Mesenchymal stem cell (in vitro differentiated cells and primary cell): Measurements from ENCODE around the gene SP3.

ENCODE experiments used
- DNase-seq: peaks from one replicate; pipeline ENCODE4 v3.0.0-alpha.2; 2013
- H2AFZ ChIP-seq: one replicate; pipeline ENCODE4 v1.6.1; 2013; ENCODE audit warnings: low read depth, mild to moderate bottlenecking, control low read depth, inconsistent platforms, low read length, moderate library complexity
- H2AK5ac ChIP-seq: 2 replicates; pipeline ENCODE4 v1.6.1; 2013; ENCODE audit warnings: low read length, moderate library complexity, mild to moderate bottlenecking, inconsistent platforms; ENCODE audit not compliant: severe bottlenecking
- H2BK120ac ChIP-seq: one replicate; pipeline ENCODE4 v1.6.1; 2013; ENCODE audit warnings: low read depth, mild to moderate bottlenecking, inconsistent platforms, low read length, moderate library complexity
- H2BK12ac ChIP-seq, 2 experiments: one replicate each; pipeline ENCODE4 v1.6.1; 2013; ENCODE audit warnings: inconsistent platforms in 2 of 2, low read length in 2 of 2, mild to moderate bottlenecking in 2 of 2, moderate library complexity in 2 of 2, control low read depth in 1 of 2
- H2BK15ac ChIP-seq: one replicate; pipeline ENCODE4 v1.6.1; 2013; ENCODE audit warnings: mild to moderate bottlenecking, low read depth, inconsistent platforms; ENCODE audit not compliant: poor library complexity, severe bottlenecking
- H2BK5ac ChIP-seq: 2 replicates; pipeline ENCODE4 v1.6.1; 2013; ENCODE audit warnings: low read depth, mild to moderate bottlenecking, low read length, control low read depth, inconsistent platforms; ENCODE audit not compliant: poor library complexity, severe bottlenecking
- H3K14ac ChIP-seq, 2 experiments: one replicate each; pipeline ENCODE4 v1.6.1; 2013; ENCODE audit warnings: inconsistent platforms in 2 of 2, low read length in 2 of 2, control low read depth in 1 of 2, mild to moderate bottlenecking in 1 of 2, moderate library complexity in 1 of 2
- H3K18ac ChIP-seq, 2 experiments: one replicate each; pipeline ENCODE4 v1.6.1; 2013; ENCODE audit warnings: inconsistent platforms in 2 of 2, low read length in 2 of 2, control low read depth in 1 of 2, low read depth in 1 of 2, mild to moderate bottlenecking in 1 of 2
- H3K23ac ChIP-seq, 2 experiments: one replicate each; pipeline ENCODE4 v1.6.1; 2013; ENCODE audit warnings: inconsistent platforms in 2 of 2, low read length in 2 of 2, mild to moderate bottlenecking in 2 of 2, moderate library complexity in 2 of 2, control low read depth in 1 of 2
- H3K27ac ChIP-seq: 2 replicates; pipeline ENCODE4 v1.5.1; 2013; ENCODE audit warnings: mild to moderate bottlenecking, moderate library complexity, low read length, control low read depth, inconsistent platforms; ENCODE audit not compliant: poor library complexity, severe bottlenecking
- H3K27me3 ChIP-seq, 2 experiments: 2 replicates each; pipeline versions ENCODE4 v1.6.1 to v1.7.0; 2013; ENCODE audit warnings: low read length in 2 of 2, mild to moderate bottlenecking in 2 of 2, moderate library complexity in 2 of 2, control low read depth in 1 of 2, inconsistent platforms in 1 of 2; ENCODE audit not compliant: control insufficient read depth in 1 of 2, insufficient read depth in 1 of 2
- H3K36me3 ChIP-seq, 2 experiments: 2 replicates each; pipeline versions ENCODE4 v1.6.1 to v1.7.0; 2013; ENCODE audit warnings: low read length in 2 of 2, control low read depth in 1 of 2, inconsistent platforms in 1 of 2, low read depth in 1 of 2, mild to moderate bottlenecking in 1 of 2; ENCODE audit not compliant: insufficient read depth in 2 of 2, control insufficient read depth in 1 of 2
- H3K4ac ChIP-seq, 2 experiments: one replicate each; pipeline ENCODE4 v1.6.1; 2013; ENCODE audit warnings: inconsistent platforms in 2 of 2, low read length in 2 of 2, mild to moderate bottlenecking in 2 of 2, moderate library complexity in 2 of 2, control low read depth in 1 of 2, low read depth in 1 of 2
- H3K4me1 ChIP-seq: 2 replicates; pipeline ENCODE4 v1.6.1; 2013; ENCODE audit warnings: low read depth, low read length, control low read depth; ENCODE audit not compliant: control insufficient read depth, insufficient read depth
- H3K4me2 ChIP-seq: 2 replicates; pipeline ENCODE4 v1.6.1; 2013; ENCODE audit warnings: low read length, mild to moderate bottlenecking, inconsistent platforms; ENCODE audit not compliant: poor library complexity, severe bottlenecking
- H3K4me3 ChIP-seq, 2 experiments: 2 replicates each; pipeline versions ENCODE4 v1.5.1 to v1.7.0; 2013; ENCODE audit warnings: low read length in 2 of 2, mild to moderate bottlenecking in 2 of 2, control low read depth in 1 of 2, low read depth in 1 of 2; ENCODE audit not compliant: insufficient read depth in 1 of 2
- H3K79me1 ChIP-seq: replicated peaks from 2 replicates; pipeline ENCODE4 v1.6.1; 2013; ENCODE audit warnings: mild to moderate bottlenecking, control low read depth, low read length, inconsistent platforms; ENCODE audit not compliant: poor library complexity, severe bottlenecking
- H3K9ac ChIP-seq: 2 replicates; pipeline ENCODE4 v1.7.0; 2013; ENCODE audit warnings: mild to moderate bottlenecking, low read length, moderate library complexity
- H3K9me3 ChIP-seq: 2 replicates; pipeline ENCODE4 v1.7.0; 2013; ENCODE audit warnings: mild to moderate bottlenecking, low read length; ENCODE audit not compliant: control insufficient read depth
- H4K8ac ChIP-seq: one replicate; pipeline ENCODE4 v1.6.1; 2013; ENCODE audit warnings: inconsistent platforms, mild to moderate bottlenecking, low read length, moderate library complexity
- H4K91ac ChIP-seq: one replicate; pipeline ENCODE4 v1.6.1; 2013; ENCODE audit warnings: mild to moderate bottlenecking, low read length, inconsistent platforms
- WGBS: methylation state at CpG from one replicate; pipeline ENCODE4 v1.1.7; 2013; ENCODE audit warnings: mixed read lengths; 5-methylcytosine and 5-hydroxymethylcytosine counted together

The SP3 gene

DNA sequence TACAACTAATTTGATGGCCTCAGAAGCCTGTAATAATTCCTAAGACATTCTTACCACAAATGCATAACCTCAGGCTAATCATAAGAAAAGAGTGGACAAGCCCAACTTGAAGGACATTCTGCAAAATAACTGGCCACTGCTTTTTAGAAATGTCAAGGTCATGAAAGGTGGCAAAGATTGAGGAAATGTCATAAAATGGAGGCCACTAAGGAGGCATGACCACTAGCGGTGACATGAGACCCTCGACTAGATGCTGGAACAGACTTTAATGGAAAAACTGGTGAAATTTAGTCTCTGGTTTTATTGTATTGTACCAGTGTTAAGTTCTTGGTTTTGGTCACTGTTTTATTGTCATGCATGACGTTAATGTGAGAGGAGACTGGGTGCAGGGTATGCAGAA lies 78.6 kb downstream of the SP3 start:
- no peak overlapping the region for H2AFZ ChIP-seq
- H2BK15ac ChIP-seq: no peak overlapping the region
- no peak overlapping the region for H2AK5ac ChIP-seq
- no peak overlapping the region for H3K4me2 ChIP-seq
- H4K91ac ChIP-seq: no peak overlapping the region
- no peak overlapping the region for H2BK12ac ChIP-seq
- no peak overlapping the region for H3K27ac ChIP-seq
- H2BK120ac ChIP-seq: no peak overlapping the region
- H3K27me3 ChIP-seq: no peaks in the 10 kb centered on the region
- no peak overlapping the region for H3K14ac ChIP-seq
- no peak overlapping the region for H3K9ac ChIP-seq
- no peak overlapping the region for H2BK5ac ChIP-seq
- H3K4me3 ChIP-seq: no peak overlapping the region
- WGBS: 84% methylated on average over 2 of the region's 3 CpGs
- H3K79me1 ChIP-seq: no peaks in the 10 kb centered on the region
- no peak overlapping the region for H3K4ac ChIP-seq
- H3K4me1 ChIP-seq: peaks cover 1% of the 10 kb centered on the region
- H3K23ac ChIP-seq: no peak overlapping the region
- H3K9me3 ChIP-seq: peaks cover 11% of the 10 kb centered on the region
- H3K18ac ChIP-seq: no peak overlapping the region
- H3K36me3 ChIP-seq: no peaks in the 10 kb centered on the region
- H4K8ac ChIP-seq: no peak overlapping the region
- DNase-seq: no peak

DNA sequence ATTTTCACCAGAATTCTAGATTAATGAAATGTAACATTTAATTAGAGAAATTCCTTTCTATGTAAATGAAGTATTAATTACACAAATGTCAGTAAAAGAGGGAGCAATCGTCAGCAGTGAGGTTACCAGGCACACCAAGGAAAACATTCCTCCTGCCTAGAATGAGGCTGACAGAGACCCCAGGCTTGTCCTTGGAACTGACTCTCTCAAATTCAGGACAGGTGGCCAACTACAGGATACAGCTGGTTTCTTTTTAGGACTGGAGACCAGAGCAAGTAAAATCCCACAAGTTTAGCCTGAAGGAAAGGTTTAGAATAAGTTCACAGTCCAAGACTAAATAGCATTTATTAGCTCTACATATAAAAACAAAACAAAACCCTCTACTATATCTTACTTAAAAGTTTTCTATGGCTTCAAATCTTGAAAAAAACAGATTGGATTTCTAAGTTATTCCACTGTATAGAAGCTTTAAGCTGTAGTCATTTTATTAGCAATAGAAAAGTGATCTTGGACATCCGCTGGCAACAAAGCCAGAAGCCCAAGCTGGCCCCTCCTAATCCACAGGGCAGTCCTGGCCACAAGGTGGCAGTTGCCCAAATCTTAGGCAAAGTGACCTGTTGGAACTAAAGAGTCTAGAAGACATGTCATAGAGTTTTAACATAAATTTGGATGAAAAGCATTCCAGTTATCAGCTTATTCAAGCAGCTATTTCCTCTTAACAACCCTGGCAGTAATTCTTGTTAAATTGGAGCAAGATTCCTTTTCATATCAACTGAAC lies 81.0 kb downstream of the SP3 start:
- no peak overlapping the region for H4K8ac ChIP-seq
- H3K4ac ChIP-seq: no peak overlapping the region
- H3K27me3 ChIP-seq: no peaks in the 10 kb centered on the region
- no peaks in the 10 kb centered on the region for H3K36me3 ChIP-seq
- H3K79me1 ChIP-seq: no peaks in the 10 kb centered on the region
- no peak overlapping the region for H2BK15ac ChIP-seq
- H2BK12ac ChIP-seq: no peak overlapping the region
- H4K91ac ChIP-seq: no peak overlapping the region
- 92% methylated on average over 2 of the region's 2 CpGs for WGBS
- H2BK120ac ChIP-seq: no peak overlapping the region
- peak; percentile 53 for DNase-seq
- H3K18ac ChIP-seq: no peak overlapping the region
- no peak overlapping the region for H3K4me2 ChIP-seq
- H3K4me3 ChIP-seq: no peak overlapping the region
- H3K27ac ChIP-seq: no peak overlapping the region
- peaks cover 4% of the 10 kb centered on the region for H3K4me1 ChIP-seq
- H2BK5ac ChIP-seq: no peak overlapping the region
- peaks cover 2% of the 10 kb centered on the region for H3K9me3 ChIP-seq
- H3K9ac ChIP-seq: no peak overlapping the region
- H2AFZ ChIP-seq: no peak overlapping the region
- no peak overlapping the region for H3K14ac ChIP-seq
- H2AK5ac ChIP-seq: no peak overlapping the region
- no peak overlapping the region for H3K23ac ChIP-seq

DNA sequence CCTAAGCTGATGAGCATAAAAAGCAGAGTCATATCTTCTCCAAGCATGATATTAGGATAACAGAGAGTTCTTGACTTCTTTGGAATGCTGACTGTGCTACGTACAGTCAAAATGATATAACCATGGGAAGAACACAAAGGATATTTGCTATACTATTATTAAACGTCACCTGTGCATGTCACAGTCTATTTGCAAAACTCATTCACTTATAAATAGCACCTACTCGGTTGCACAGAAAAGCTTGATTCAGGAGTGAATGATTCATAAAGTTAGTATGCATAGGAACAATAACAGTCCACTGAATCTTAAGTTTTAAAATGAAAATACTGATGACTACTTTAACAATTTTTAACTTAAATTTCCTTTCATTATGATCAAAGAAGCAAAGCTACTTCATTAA lies 83.3 kb downstream of the SP3 start:
- H3K9ac ChIP-seq: no peak overlapping the region
- no peak overlapping the region for H2AK5ac ChIP-seq
- no peaks in the 10 kb centered on the region for H3K27me3 ChIP-seq
- H4K91ac ChIP-seq: no peak overlapping the region
- H3K23ac ChIP-seq: no peak overlapping the region
- no peaks in the 10 kb centered on the region for H3K9me3 ChIP-seq
- no peak overlapping the region for H3K4ac ChIP-seq
- no peak overlapping the region for H2BK12ac ChIP-seq
- peaks cover 5% of the 10 kb centered on the region for H3K4me1 ChIP-seq
- no peaks in the 10 kb centered on the region for H3K36me3 ChIP-seq
- no peak overlapping the region for H3K4me2 ChIP-seq
- no peak for DNase-seq
- no peak overlapping the region for H3K4me3 ChIP-seq
- no peak overlapping the region for H3K27ac ChIP-seq
- no peak overlapping the region for H3K18ac ChIP-seq
- H2BK120ac ChIP-seq: no peak overlapping the region
- no peaks in the 10 kb centered on the region for H3K79me1 ChIP-seq
- H2BK5ac ChIP-seq: no peak overlapping the region
- H2AFZ ChIP-seq: no peak overlapping the region
- no peak overlapping the region for H4K8ac ChIP-seq
- WGBS: no CpG with 5 or more reads among the region's 3 CpGs
- H2BK15ac ChIP-seq: no peak overlapping the region
- H3K14ac ChIP-seq: no peak overlapping the region

DNA sequence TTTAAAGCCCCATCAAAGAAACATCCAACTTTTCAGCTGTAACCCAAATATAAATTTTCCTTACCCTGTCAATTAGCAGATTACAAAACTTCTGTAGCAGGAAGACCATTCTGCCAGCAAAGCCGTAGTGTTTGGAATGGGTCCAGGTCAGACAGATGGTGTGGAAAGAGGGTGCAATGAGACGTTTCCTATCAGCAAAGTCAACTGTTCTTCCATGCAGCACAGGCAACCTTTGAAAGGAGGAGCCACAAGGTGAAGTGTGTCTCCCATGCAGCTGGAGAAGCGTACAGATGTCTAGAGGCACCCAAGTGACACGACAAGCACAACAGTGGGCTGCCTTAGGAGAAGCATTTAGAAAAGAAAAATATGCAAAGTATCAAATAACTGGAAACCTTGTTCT lies 83.7 kb downstream of the SP3 start:
- H2BK15ac ChIP-seq: no peak overlapping the region
- H3K23ac ChIP-seq: no peak overlapping the region
- H3K4me1 ChIP-seq: peaks cover 5% of the 10 kb centered on the region
- no peaks in the 10 kb centered on the region for H3K9me3 ChIP-seq
- H3K4me2 ChIP-seq: no peak overlapping the region
- H2AK5ac ChIP-seq: no peak overlapping the region
- H2BK12ac ChIP-seq: no peak overlapping the region
- H3K4ac ChIP-seq: no peak overlapping the region
- no peak overlapping the region for H2BK120ac ChIP-seq
- 79% methylated on average over 4 of the region's 4 CpGs for WGBS
- no peaks in the 10 kb centered on the region for H3K79me1 ChIP-seq
- H3K27me3 ChIP-seq: no peaks in the 10 kb centered on the region
- H3K27ac ChIP-seq: no peak overlapping the region
- H3K36me3 ChIP-seq: no peaks in the 10 kb centered on the region
- no peak overlapping the region for H4K91ac ChIP-seq
- H3K4me3 ChIP-seq: no peak overlapping the region
- H2BK5ac ChIP-seq: no peak overlapping the region
- H3K14ac ChIP-seq: no peak overlapping the region
- no peak for DNase-seq
- no peak overlapping the region for H3K18ac ChIP-seq
- no peak overlapping the region for H4K8ac ChIP-seq
- H2AFZ ChIP-seq: no peak overlapping the region
- H3K9ac ChIP-seq: no peak overlapping the region
